Measurements from ENCODE around the gene EREG. TPM values are rescaled to one million over a fixed set of nuclear protein-coding genes. Genes with fewer than 3 reads are reported as not detected.
"Not testable (repeated sequence)": the region's sequence is repeated elsewhere in the genome, so short reads cannot be mapped to it uniquely, and the experiment has no call there.

The EREG gene
- total RNA-seq, 1 experiment from 2014 or later, result 3.8 TPM

DNA sequence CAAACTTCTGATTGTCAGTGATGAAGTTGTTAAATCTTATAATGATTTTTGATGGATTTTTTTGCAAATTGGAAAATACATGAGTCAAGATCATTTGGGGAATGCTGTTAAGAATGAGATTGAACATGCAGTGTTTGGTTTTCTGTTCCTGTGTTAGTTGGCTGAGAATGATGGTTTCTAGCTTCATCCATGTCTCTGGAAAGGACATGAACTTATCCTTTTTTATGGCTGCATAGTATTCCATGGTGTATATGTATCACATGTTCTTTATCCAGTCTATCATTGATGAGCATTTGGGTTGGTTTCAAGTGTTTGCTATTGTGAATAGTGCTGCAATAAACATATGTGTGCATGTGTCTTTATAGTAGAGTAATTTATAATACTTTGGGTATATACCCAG lies 24.5 kb upstream of the EREG start:
- DNase-seq (ENCODE audit: extremely low read depth, low read depth), result not testable (repeated sequence)

DNA sequence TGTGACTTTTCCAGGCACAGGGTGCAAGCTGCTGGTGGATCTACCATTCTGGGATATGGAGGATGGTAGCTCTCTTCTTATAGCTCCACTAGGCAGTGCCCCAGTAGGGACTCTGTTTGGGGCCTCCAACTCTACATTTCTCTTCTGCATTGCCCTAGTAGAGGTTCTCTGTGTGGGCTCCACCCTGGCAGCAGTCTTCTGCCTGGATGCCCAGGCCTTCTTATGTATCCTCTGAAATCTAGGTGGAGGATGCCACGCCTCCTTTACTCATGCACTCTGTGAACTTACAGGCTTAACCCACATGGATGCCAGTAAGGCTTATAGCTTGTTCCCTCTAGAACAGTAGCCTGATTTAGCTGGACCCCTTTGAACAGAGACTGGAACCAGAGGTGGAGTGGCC lies 20.9 kb upstream of the EREG start:
- DNase-seq (ENCODE audit: extremely low read depth, low read depth), result no peak

DNA sequence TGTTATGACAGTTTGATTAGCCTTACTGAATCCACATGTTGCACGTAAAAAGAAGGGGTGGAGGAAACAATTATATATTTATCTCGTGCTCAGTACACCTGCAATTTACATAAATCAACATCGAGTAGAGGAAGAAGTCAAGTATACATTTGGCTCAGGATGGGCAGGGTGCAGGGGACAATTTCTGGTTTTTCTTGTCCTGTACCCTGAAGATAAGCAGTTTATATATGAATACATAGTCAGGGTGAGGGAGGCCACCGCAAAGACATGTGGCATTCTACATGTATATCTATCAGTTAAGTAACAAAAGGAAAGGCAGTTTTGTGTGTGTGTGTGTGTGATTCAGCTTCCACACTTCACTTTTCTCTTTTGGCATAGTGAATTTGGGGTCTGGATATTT lies 11.1 kb upstream of the EREG start:
- DNase-seq (ENCODE audit: extremely low read depth, low read depth), result no peak

DNA sequence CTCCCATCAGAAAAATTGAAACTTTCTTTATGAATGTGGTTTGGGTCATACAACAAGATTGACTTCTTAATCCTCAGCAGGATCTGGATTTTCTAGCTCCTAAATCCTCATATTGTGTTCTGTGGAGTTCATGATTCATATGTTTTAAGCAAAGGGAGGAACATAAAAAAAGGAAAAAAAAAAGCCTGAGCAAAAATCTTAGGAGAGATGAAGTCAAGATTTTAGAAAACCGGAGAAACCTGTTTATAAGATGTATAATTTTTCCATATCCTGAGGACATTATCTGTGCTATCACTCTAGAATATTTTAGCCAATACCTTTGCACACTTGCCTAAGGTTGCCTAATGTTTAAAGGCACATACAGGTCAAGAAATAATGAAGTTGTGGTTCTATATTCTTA lies 7.0 kb upstream of the EREG start:
- DNase-seq (ENCODE audit: extremely low read depth, low read depth), result no peak

DNA sequence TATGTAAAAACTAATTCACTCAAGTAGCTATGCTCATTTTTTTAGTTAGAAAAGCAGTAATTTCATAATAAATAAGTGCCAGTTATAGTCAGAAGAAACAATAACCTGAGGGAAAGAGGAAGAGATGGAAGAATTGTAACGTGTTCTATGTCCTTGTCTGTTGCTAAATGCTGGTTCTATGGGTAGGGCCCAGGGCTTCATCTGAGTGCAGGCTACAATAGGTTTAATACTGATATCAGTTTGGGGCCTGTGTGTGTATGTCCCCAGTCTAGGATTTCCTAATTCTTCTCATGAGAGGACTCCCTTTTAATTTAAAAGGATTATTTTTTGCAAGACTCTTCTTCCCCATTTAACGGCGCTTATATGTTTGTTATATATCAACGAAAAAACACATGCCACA lies 3.3 kb upstream of the EREG start:
- no peak for DNase-seq (ENCODE audit: extremely low read depth, low read depth)

DNA sequence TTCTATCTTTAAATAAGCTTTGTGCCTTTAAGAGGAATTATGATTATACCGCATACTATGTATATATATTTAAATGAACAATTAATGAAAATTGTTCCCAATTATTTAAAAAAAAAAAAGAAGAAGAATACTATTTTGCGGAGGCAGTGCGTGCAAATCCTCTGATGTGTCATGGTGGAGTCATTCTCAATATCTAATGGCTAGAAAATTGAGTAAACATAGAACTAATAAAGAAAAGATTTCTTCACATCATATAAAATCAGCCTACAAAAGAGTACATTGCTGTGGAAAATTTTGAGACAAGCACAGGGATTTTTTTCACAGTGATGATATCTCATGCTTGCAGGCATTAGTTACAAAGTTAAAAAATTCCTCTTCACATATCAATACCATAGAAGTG lies 2.6 kb upstream of the EREG start:
- DNase-seq (ENCODE audit: extremely low read depth, low read depth), result no peak

DNA sequence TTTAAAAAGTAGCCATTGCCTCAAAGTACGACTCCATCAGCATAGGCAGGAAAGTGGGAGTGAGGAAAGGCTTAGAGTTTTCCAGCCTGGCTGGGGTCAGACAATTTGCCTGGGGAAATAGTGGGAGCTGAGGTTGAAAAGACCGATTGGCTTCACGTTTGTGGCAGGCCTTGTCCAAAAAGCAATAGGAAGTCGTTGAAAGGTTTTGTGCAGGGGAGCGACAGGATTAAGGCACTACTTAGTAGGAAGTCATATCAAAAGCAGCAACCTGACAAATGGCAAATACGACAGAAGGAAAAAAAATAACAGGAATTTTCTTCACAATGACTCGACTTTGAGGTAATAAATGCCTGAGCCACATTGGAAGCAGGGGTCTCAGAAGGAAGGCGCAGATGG lies 691 bp upstream of the EREG start:
- DNase-seq (ENCODE audit: extremely low read depth, low read depth), result no peak

DNA sequence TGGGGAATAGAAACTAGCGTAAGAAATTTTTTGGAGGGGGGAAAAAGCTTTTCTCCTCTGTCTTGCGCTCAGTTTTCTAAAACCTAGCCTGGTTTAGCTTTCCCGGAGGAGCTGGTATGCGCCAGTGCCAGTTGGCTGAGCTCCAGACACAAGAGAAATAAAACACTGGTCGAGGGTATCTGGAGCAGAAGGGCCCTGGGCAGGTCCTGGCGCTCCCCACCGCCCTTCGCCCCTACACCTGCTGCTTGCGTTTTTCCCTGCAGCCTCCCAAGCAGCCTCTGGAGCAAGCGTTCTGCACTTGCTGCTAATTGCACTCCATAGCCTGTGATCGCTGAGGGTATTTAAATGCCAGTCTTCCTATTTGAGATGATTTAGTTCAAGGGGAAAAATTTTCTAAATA lies 816 bp downstream of the EREG start:
- DNase-seq (ENCODE audit: extremely low read depth, low read depth), result no peak

DNA sequence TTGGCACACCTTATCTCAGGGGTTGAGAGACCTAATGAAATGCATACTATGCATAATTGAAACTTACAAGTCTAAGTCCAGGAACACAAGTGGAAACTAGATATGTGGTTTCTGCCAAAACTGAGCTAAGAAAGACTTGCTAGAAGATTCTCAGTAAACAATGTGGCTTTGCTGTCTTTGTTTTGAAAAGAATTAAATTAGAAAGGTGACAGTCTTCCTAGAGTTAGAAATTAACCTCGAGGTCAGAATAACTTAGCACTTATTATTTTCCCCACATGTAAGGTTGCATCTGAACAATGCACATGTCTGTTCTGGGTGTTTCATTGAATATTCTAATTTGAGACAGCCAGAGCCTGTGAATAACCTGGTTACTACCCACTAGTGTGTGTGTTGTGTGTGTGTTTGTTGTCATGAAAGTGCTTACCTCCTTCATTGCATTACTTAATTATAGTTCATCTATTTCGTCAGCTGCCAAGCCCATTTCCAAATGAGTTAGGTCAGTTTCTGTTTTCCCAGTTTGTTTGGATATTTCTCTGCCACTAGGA lies 1.5 kb downstream of the EREG start:
- no peak for DNase-seq (ENCODE audit: extremely low read depth, low read depth)

DNA sequence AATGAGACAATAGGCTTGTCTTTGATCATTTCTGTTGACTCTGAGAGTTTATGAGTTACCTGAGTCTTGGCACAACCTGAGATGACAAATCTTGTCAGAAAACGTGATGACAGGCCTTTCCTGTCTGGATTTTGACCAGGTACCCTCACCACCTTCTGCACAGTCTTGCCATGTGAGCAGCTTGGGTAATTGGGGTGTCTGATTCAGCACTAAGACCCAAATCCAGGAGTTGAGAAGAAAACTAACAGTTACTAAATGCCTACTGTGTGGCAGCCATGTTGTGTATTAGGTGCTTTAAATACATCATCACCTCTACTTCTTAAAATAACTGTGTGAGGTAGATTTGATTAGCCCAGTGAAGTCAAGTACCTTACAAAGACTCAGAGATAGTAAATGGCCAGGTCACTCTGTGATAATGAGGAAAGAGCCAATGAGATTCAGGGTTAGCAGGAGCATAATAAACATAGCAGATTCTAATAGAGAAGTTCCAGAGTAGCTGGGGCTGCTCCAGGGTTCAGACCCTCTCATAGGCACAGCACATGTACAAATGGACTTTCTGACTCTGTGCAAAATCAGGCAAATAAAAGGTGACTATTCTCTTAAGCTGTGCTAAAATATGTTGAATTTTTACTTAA lies 2.8 kb downstream of the EREG start:
- DNase-seq (ENCODE audit: extremely low read depth, low read depth), result no peak

DNA sequence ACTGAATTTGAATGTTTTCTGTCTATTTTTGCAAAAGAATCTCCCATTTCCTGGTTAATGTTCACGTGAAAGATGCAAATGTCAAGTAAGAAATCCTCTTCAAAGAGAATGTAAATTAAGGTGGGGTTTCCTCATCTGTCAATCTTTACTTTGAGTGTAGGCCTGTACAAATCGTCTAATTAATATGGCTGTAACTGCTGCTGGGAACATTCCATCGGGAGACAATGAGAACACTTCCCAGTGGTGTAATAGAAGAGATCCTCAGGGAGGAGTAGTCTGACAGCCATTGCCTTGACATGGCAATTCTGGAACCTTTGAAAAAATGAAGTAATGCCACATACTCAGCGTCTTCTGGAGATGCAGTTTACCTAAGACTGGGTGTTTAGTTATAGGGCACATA lies 3.7 kb downstream of the EREG start:
- no peak for DNase-seq (ENCODE audit: extremely low read depth, low read depth)

DNA sequence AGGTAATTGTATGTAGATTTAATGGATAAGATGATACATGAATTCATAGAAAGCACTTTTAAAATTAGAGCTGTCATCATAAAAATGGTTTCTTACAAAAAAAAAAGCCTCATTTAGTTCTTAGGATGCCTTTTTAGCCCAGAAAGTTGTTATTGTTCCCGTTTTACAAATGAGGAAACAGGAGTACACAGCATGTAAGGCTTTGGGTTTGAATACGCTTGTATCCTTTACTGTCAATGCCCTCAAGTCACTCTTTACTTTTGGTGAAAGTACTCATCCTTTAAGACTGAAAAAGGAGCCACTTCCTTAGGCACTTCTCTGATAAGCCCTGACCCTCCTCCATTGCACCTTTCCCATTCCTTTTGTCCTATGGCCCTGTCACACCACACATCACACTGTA lies 4.9 kb downstream of the EREG start:
- no peak for DNase-seq (ENCODE audit: extremely low read depth, low read depth)

DNA sequence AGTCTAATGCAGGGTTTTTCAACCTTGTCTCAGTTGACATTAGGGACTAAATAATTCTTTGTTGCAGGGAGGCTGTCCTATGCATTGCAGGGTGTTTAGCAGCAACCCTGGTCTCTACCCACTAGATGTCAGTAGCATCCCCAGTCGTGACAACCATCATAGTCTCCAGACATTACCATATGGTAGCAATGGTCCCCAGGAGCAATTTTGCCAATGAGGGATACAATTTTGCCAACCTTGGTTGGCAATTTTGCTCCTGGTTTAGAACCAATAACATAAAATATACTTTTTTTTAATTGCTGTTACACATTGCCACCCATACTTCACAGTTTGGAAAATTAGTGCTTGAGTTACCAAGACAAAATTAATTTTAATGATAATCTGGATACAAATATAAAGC lies 6.0 kb downstream of the EREG start:
- DNase-seq (ENCODE audit: extremely low read depth, low read depth), result peak; percentile 64

DNA sequence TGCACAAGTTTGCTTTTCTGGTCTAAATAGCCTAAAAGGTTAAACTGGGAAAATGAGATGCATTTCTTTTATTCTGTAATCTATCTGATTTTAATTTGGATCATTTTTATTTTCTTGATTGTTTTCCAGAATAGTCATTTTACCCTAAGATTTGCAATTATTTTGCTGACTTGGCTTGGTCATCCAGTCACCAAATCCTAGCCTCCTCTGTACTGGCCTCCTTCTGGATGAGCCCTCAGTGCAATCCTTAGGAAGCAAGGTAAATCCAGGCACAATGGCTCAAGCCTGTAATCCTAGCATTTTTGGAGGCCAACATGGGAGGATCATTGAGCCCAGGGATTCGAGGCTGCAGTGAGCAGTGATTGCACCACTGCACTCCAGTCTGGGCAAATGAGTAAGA lies 9.2 kb downstream of the EREG start:
- no peak for DNase-seq (ENCODE audit: extremely low read depth, low read depth)

DNA sequence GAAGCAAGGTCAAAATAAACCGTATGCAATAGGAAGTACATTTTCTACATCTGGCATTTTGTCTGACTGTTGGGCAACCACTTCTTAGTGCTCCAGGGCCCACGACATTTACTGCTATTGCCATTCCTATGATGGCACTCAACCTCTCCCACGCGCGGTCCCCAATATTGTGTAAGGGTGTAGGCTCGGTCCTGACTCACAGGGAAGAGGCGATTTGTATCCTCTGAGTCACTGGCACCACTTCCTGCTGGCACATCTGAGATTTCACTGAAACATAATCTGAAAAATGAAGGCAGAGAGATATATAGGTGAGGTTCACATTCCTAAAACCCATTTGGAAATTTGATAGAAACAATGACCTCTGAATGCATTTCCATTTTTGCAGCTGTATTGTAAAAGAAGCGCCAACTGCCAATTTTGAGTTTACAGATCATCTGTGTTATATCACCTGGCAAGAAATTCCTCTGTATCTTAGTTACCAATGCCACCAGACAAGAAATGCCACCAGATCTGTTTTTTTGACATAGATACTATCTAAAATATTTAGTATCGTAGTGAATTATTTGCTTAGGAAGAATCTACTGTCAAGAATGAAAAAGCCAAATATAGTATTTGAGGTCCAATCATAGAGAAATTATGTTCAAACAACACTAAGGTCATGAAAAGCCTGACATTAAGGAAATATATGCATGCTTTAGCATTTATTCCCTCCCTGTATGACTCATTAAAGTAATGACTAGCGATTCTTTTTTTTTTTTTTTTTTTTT lies 9.8 kb downstream of the EREG start:
- peak; percentile 95 for DNase-seq (ENCODE audit: extremely low read depth, low read depth)

DNA sequence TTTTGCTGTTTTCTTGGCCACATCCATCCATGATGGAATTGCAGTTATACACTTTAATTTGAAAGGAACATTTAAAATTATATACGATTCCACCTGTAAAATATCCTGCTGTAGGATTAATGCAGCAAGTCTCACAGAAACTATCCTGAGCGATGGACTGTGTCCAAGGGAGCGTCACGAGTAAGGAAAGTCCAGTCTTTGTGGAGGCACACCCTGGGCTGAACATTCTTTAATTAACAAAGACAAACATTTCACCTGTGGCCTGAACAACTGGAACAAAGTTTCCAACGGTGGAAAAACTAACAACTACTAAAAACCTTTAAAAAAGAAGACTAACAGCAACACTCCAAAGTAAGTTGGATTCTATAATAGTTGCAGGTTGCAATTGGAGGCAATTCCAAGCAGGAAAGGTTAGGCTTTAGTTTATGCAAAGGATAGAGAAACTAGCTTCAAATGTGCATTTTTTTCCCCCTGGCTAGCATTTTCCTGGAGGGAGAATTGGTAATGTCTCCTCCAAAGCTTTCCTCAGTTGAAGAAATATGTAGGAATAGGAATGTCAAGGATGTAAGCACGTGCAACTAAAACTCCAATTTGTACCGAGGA lies 11.0 kb downstream of the EREG start:
- no peak for DNase-seq (ENCODE audit: extremely low read depth, low read depth)

DNA sequence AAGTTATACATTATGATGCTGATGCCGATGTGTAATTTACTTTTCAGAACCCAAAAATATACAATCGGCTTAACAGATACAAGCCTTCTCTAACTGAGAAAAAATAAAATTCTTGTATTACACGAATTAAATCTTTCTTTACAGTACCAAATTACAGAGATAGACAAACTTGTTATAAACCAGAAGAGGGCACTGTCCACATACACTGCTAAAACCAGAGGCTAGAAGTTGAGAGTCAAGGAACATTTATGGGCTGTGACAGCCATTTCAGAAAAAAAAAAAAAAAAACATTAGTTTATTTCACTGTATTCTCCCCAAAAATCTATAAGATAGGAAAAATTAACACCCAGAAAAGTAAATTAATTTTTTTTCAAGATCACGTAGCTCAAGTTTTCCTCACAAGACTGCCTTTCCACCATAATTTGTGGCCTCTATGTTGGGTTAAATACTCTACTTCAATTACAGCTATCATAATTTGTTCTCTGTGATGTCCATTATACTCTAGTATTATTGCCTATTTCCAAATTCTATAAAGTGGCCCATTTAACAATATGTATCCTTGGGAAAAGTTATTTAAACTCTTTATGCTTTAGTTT lies 12.0 kb downstream of the EREG start:
- peak; percentile 61 for DNase-seq (ENCODE audit: extremely low read depth, low read depth)

DNA sequence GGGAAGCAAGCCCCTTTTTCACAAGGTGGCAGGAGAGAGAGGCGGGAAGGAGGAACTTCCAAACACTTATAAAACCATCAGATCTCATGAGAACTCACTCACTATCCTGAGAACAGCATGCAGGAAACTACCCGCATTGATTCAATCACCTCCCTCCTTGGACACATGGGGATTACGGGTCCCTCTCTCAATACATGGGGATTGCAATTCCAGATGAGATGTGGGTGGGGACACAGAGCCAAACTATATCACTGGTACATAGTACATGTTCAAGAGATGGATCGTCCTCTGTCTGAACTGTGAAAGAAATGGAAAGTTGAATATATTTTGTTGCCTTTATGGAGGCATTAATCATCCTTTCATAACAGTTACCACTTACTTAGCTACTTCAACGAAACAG lies 12.8 kb downstream of the EREG start:
- no peak for DNase-seq (ENCODE audit: extremely low read depth, low read depth)

DNA sequence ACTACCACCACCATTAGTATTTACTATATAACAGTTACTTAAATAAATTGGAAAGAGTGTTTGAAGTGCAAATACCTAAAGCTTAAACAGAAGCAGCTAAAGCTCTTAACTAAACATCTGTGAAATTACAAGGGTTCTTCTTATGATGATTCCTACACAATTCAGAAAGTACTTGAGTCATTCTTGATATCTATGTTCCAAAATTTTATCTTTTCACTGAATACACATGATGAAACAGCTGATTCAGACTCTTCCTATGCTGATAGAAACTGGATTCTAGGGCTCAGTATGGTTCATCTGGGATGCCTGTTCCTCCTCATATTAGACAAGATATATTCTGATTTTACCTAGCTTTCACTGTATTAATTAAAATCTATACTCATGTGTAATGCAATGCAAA lies 13.6 kb downstream of the EREG start:
- DNase-seq (ENCODE audit: extremely low read depth, low read depth), result no peak

DNA sequence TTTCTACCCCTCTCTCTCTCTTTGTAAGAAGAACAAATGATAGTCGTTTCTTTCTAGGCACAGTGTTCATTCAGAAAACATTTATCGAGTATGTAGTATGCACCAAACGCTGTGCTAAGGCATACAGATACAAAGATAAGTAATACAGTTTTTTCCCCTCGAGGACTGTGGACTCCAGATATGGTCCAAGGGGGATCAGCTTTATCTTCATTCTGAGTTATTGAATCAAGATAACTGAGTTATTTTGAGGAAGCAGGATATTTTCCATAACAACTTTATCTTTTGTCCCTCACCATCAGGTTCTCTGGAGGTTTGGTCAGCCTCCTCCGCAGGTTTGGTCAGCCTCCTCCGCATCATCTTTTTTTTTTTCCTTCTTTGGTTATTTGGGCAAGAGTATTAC lies 15.0 kb downstream of the EREG start:
- DNase-seq (ENCODE audit: extremely low read depth, low read depth), result no peak

DNA sequence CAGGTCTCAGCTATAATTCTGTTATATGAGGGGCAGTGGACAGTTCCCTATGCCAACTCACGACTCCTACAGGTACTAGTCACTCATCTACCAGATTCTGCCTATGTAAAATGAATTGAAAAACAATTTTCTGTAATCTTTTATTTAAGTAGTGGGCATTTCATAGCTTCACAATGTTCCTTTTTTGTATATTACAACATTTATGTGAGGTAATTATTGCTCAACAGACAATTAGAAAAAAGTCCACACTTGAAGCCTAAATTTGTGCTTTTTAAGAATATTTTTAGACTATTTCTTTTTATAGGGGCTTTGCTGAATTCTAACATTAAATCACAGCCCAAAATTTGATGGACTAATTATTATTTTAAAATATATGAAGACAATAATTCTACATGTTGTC lies 20.4 kb downstream of the EREG start:
- no peak for DNase-seq (ENCODE audit: extremely low read depth, low read depth)

DNA sequence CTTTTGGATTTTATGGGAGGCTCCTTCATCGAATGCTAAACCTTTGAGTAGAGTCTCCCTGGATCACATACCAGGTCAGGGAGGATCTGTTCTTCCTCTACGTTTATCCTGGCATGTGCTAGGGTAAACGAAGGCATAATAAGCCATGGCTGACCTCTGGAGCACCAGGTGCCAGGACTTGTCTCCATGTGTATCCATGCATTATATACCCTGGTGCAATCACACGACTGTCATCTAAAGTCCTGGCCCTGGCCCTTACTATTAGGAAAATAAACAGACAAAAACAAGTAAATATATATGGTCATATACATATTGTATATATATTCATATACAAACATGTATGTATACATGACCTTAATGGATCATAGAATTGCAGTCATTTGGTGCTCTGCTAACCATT lies 21.2 kb downstream of the EREG start:
- no peak for DNase-seq (ENCODE audit: extremely low read depth, low read depth)

All from NCI-H460 (cell line).